ENCODE data around the gene LIPC.

DNA sequence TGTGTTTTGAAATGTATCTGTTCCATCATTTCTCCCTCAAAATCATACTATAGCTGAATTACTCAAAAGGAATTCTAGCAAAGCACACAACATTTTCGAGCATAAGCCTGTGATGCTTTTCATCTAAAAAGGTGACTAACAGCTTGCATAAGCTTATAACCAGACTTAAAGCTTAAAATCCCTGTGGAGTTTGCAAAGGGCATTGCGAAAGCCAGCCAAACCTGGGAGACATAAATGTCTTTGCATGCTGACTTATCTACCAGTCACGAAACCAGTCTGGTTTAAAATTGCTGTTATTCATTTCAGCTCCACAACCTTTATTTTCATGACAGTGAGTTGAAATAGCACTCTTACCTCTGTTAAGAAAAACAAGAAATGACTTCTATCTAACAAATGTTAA is 35.6 kb upstream of the LIPC start:
- TF ChIP-seq, protein P1, sequence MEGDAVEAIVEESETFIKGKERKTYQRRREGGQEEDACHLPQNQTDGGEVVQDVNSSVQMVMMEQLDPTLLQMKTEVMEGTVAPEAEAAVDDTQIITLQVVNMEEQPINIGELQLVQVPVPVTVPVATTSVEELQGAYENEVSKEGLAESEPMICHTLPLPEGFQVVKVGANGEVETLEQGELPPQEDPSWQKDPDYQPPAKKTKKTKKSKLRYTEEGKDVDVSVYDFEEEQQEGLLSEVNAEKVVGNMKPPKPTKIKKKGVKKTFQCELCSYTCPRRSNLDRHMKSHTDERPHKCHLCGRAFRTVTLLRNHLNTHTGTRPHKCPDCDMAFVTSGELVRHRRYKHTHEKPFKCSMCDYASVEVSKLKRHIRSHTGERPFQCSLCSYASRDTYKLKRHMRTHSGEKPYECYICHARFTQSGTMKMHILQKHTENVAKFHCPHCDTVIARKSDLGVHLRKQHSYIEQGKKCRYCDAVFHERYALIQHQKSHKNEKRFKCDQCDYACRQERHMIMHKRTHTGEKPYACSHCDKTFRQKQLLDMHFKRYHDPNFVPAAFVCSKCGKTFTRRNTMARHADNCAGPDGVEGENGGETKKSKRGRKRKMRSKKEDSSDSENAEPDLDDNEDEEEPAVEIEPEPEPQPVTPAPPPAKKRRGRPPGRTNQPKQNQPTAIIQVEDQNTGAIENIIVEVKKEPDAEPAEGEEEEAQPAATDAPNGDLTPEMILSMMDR (IDR thresholded peaks at IDR 0.05 in 2 of 3, conservative IDR thresholded peaks at IDR 0.05 in 1 of 3; ENCODE audit: borderline replicate concordance in 1 of 3, insufficient read depth in 1 of 3, low read depth in 2 of 3, low read length in 2 of 3), result no peak
- TF ChIP-seq EZH2 (IDR thresholded peaks at IDR 0.05) (no peak), EGR1 (IDR thresholded peaks at IDR 0.05; ENCODE audit: low read depth) (no peak), EZH2phosphoT487 (IDR thresholded peaks at IDR 0.05; ENCODE audit: borderline replicate concordance) (no peak), SP1 (IDR thresholded peaks at IDR 0.05; ENCODE audit: low read depth) (no peak), POLR2A (IDR thresholded peaks at IDR 0.05; ENCODE audit: borderline replicate concordance, extremely low read depth, insufficient read depth, insufficient read length) (no peak), RAD21 (IDR thresholded peaks at IDR 0.05; ENCODE audit: low read depth) (no peak), CEBPB (IDR thresholded peaks at IDR 0.05; ENCODE audit: low read depth) (no peak)
- TF ChIP-seq, protein P2, sequence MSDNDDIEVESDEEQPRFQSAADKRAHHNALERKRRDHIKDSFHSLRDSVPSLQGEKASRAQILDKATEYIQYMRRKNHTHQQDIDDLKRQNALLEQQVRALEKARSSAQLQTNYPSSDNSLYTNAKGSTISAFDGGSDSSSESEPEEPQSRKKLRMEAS (IDR thresholded peaks at IDR 0.05), result no peak
